HUES6 (cell line): ENCODE measurements around the gene TSPYL2.

Experiments
- H3K27ac ChIP-seq: 2 replicates; pipeline ENCODE4 v1.7.0; 2013; ENCODE audit warnings: low read depth, mild to moderate bottlenecking, low read length, inconsistent platforms
- H3K27me3 ChIP-seq: 2 replicates; pipeline ENCODE4 v1.6.1; 2013; ENCODE audit warnings: low read length; ENCODE audit not compliant: control insufficient read depth, insufficient read depth
- H3K36me3 ChIP-seq: 2 replicates; pipeline ENCODE4 v1.6.1; 2013; ENCODE audit warnings: low read length; ENCODE audit not compliant: control insufficient read depth, insufficient read depth
- H3K4me1 ChIP-seq: 2 replicates; pipeline ENCODE4 v1.6.1; 2013; ENCODE audit warnings: low read length; ENCODE audit not compliant: control insufficient read depth, insufficient read depth
- H3K4me3 ChIP-seq: 2 replicates; pipeline ENCODE4 v1.5.1; 2013; ENCODE audit warnings: low read depth, low read length
- H3K9ac ChIP-seq: one replicate; pipeline ENCODE4 v1.6.1; 2013; ENCODE audit warnings: mild to moderate bottlenecking, low read length
- H3K9me3 ChIP-seq: 2 replicates; pipeline ENCODE4 v1.6.1; 2013; ENCODE audit warnings: low read depth, low read length; ENCODE audit not compliant: control insufficient read depth, insufficient read depth

The TSPYL2 gene

GRCh38 chrX:53089925-53090324 is 7.8 kb downstream of the TSPYL2 start:
- peaks cover 3% of the 10 kb centered on the region; the same call in 1 of the 2 replicates for H3K4me1 ChIP-seq
- no peak overlapping the region for H3K27ac ChIP-seq
- no peak overlapping the region for H3K4me3 ChIP-seq
- peaks cover 29% of the 10 kb centered on the region for H3K36me3 ChIP-seq
- H3K9ac ChIP-seq: no peak overlapping the region
- no peaks in the 10 kb centered on the region; the same call in 1 of the 2 replicates for H3K9me3 ChIP-seq
- no peaks in the 10 kb centered on the region for H3K27me3 ChIP-seq

GRCh38 chrX:53091354-53091753 is 9.2 kb downstream of the TSPYL2 start:
- H3K9ac ChIP-seq: no peak overlapping the region
- no peak overlapping the region for H3K27ac ChIP-seq
- H3K4me1 ChIP-seq: peaks cover 3% of the 10 kb centered on the region; the same call in 1 of the 2 replicates
- H3K27me3 ChIP-seq: no peaks in the 10 kb centered on the region
- H3K36me3 ChIP-seq: peaks cover 14% of the 10 kb centered on the region
- H3K4me3 ChIP-seq: no peak overlapping the region
- no peaks in the 10 kb centered on the region; the same call in 1 of the 2 replicates for H3K9me3 ChIP-seq

GRCh38 chrX:53093177-53093655 is 11.0 kb downstream of the TSPYL2 start:
- H3K27me3 ChIP-seq: no peaks in the 10 kb centered on the region

GRCh38 chrX:53093748-53094581 is 11.8 kb downstream of the TSPYL2 start, which contains the start of gene KANTR:
Gene KANTR (plus strand): TSS chrX:53094142. CDS start chrX:53124273, 30,131 bp downstream.
- Histone ChIP-seq H3K4me3 (peak within 1 kb of the TSS; percentile 95), H3K9ac (peak within 1 kb of the TSS; percentile 62), H3K27ac (peak within 1 kb of the TSS; percentile 63; the same call in 1 of the 2 replicates), H3K27me3 (no peaks in the 10 kb centered on the region), H3K36me3 (peaks cover 2% of the 10 kb centered on the region; the same call in 1 of the 2 replicates), H3K9me3 (no peaks in the 10 kb centered on the region; the same call in 1 of the 2 replicates), H3K4me1 (no peaks in the 10 kb centered on the region)

More at GRCh38 chrX:53093177-53093655, 11.0 kb downstream of the TSPYL2 start:
- H3K9ac ChIP-seq: peak overlapping the region; percentile 62
- H3K36me3 ChIP-seq: no peaks in the 10 kb centered on the region
- peaks cover under 1% of the 10 kb centered on the region; the same call in 1 of the 2 replicates for H3K4me1 ChIP-seq
- H3K27ac ChIP-seq: peak overlapping the region; percentile 1; the same call in 1 of the 2 replicates
- no peaks in the 10 kb centered on the region; the same call in 1 of the 2 replicates for H3K9me3 ChIP-seq
- H3K4me3 ChIP-seq: peak overlapping the region; percentile 95

GRCh38 chrX:53094582-53094905 is 12.4 kb downstream of the TSPYL2 start:
- Histone ChIP-seq H3K4me3 (peak overlapping the region; percentile 95), H3K27ac (peak overlapping the region; percentile 63; the same call in 1 of the 2 replicates), H3K9ac (peak overlapping the region; percentile 39)

GRCh38 chrX:53095796-53096195 is 13.6 kb downstream of the TSPYL2 start:
- Histone ChIP-seq H3K9me3 (no peaks in the 10 kb centered on the region; the same call in 1 of the 2 replicates), H3K4me3 (no peak overlapping the region), H3K27ac (no peak overlapping the region), H3K36me3 (peaks cover 5% of the 10 kb centered on the region), H3K9ac (no peak overlapping the region), H3K4me1 (no peaks in the 10 kb centered on the region), H3K27me3 (no peaks in the 10 kb centered on the region)

More at GRCh38 chrX:53094582-53094905, 12.4 kb downstream of the TSPYL2 start:
- Histone ChIP-seq H3K9me3 (no peaks in the 10 kb centered on the region; the same call in 1 of the 2 replicates), H3K27me3 (no peaks in the 10 kb centered on the region), H3K36me3 (peaks cover 5% of the 10 kb centered on the region), H3K4me1 (no peaks in the 10 kb centered on the region)

- Histone ChIP-seq H3K27me3 (no peaks in the 10 kb centered on the region), H3K9me3 (peaks cover 8% of the 10 kb centered on the region; the same call in 1 of the 2 replicates), H3K27ac (no peak overlapping the region; the same call in 1 of the 2 replicates), H3K4me3 (no peak overlapping the region), H3K4me1 (no peaks in the 10 kb centered on the region), H3K36me3 (0 out of 2 replicates have a peak, but pooled peaks cover 3% of the 10 kb centered on the region), H3K9ac (no peak overlapping the region)
Measured at GRCh38 chrX:53114864-53115549, 32.8 kb downstream of the TSPYL2 start.

GRCh38 chrX:53115550-53115874 is 33.3 kb downstream of the TSPYL2 start:
- Histone ChIP-seq H3K36me3 (0 out of 2 replicates have a peak, but pooled peaks cover 3% of the 10 kb centered on the region), H3K27ac (no peak overlapping the region), H3K9me3 (peaks cover 8% of the 10 kb centered on the region; the same call in 1 of the 2 replicates), H3K4me1 (no peaks in the 10 kb centered on the region), H3K4me3 (no peak overlapping the region), H3K9ac (no peak overlapping the region), H3K27me3 (no peaks in the 10 kb centered on the region)

- 0 out of 2 replicates have a peak, but pooled peaks cover 3% of the 10 kb centered on the region for H3K36me3 ChIP-seq
- no peak overlapping the region for H3K27ac ChIP-seq
- H3K9ac ChIP-seq: no peak overlapping the region
- H3K4me3 ChIP-seq: no peak overlapping the region
- peaks cover 8% of the 10 kb centered on the region; the same call in 1 of the 2 replicates for H3K9me3 ChIP-seq
- no peaks in the 10 kb centered on the region for H3K27me3 ChIP-seq
- H3K4me1 ChIP-seq: no peaks in the 10 kb centered on the region
Measured at GRCh38 chrX:53116101-53116500, 33.9 kb downstream of the TSPYL2 start.

GRCh38 chrX:53122013-53122412 is 39.8 kb downstream of the TSPYL2 start:
- H3K27me3 ChIP-seq: no peaks in the 10 kb centered on the region
- no peaks in the 10 kb centered on the region; the same call in 1 of the 2 replicates for H3K36me3 ChIP-seq
- H3K4me3 ChIP-seq: no peak overlapping the region
- H3K9ac ChIP-seq: no peak overlapping the region
- H3K27ac ChIP-seq: no peak overlapping the region
- H3K4me1 ChIP-seq: no peaks in the 10 kb centered on the region
- H3K9me3 ChIP-seq: peaks cover 4% of the 10 kb centered on the region; the same call in 1 of the 2 replicates
